GM19452 (cell line): ENCODE measurements around the gene LRFN2.

Experiments used
- ATAC-seq: cut with Tn5 transposase; IDR thresholded peaks from one replicate; pipeline ENCODE4 v1.9.1; 2021; ENCODE audit not compliant: unreplicated experiment

Gene LRFN2

DNA sequence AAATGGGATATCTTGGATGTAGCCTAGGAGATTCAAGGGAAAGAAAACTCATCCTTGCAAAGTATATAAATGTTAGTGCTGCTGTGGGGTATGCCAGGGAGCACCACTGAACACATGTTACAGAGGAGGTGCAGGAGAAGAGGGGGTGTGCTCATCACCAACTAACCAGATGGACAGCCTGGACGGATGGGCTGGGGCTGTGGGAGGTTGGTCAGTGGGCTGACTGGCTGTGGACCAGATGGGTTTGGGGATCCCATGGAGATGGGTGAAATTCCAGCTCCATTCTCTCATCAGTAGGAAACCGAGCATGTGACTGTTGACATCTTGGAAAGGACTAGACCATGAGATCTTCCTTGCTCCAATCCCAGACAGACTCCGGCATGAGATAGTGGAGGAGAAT lies 201.0 kb downstream of the LRFN2 start:
- no peak for ATAC-seq

- no peak for ATAC-seq
Observed at GRCh38 chr6:40383348-40384115, 203.6 kb downstream of the LRFN2 start.

DNA sequence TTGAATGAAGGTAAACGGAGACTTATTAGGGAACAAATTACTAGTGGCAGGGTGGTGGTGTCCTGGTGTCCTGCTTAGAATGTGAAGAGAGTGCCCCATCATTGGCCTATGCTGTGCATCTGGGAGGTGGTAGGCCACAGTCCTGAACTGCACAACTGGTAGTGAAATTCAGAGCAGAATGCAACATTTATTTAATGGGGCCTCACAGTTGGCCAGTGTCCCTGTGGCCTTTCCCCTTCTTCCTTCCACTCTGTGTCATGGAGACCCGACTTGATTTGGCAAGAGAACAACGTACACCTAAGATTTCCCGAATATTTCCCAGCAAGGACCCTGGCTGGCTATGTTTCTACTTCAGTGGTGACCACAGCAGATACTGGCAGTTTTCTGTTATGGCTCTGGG lies 206.9 kb downstream of the LRFN2 start:
- no peak for ATAC-seq

GRCh38 chr6:40379811-40380210 lies 207.4 kb downstream of the LRFN2 start:
- no peak for ATAC-seq

- ATAC-seq = no peak
Observed at GRCh38 chr6:40378725-40379074, 208.5 kb downstream of the LRFN2 start.

DNA sequence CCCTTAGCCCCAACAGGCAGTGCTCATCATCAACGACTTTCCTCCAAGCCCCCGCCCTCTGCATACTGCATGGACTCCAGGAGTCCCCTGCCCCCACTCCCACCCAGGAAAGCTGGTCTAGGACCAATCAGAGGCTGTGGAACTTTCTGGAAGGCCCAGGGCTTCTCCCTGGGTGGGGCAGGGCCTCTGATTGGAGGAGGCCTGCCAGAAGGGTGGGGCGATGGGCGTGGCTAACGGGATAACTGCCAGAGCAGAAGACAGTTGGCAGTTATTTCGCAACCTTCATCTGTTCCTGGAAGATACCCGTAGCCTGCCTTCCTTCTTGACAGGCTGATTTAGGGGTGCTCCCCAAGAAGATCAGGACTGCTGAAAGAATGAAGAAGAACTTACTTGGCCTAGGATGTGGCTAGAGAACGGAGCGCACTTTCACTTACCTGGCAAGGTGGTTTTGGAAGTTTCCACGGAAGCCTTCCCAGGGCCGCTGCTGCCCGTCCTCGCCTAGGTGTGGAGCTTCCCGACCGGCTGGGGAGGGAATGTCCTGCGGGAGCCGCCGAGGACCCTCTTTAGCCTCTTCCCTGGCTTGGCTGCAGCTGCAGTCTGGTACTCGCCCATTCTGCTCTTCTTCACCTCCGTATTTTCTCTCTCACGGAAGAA lies 209.0 kb downstream of the LRFN2 start:
- ATAC-seq = no peak

DNA sequence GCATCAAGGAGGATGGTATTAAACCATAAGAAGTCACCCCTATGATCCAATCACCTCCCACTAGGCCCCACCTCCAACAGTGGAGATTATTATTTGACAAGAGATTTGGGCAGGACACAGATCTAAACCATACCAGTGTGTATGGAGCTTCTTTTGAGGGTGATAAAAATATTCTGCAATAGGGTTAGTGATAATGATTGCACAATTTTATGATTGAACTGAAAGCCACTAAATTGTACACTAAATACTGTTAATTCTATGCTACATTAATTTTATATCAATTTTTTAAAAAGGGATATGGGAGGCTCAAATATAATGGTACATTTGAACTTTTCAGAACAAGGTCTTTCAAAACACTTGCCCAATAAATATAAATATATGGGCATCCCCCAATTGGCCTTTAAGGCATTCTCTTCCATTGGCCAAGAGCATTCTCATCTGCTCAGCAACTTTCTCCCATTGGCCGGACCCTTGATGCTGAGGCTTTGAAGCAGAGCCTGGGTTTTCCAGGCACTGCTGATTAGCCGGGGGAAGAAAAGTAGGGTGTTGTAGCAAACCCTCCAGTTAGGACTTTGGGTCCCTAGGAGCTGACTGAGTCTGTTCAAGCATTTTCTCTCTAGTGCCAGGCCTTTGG lies 209.9 kb downstream of the LRFN2 start:
- ATAC-seq = no peak

DNA sequence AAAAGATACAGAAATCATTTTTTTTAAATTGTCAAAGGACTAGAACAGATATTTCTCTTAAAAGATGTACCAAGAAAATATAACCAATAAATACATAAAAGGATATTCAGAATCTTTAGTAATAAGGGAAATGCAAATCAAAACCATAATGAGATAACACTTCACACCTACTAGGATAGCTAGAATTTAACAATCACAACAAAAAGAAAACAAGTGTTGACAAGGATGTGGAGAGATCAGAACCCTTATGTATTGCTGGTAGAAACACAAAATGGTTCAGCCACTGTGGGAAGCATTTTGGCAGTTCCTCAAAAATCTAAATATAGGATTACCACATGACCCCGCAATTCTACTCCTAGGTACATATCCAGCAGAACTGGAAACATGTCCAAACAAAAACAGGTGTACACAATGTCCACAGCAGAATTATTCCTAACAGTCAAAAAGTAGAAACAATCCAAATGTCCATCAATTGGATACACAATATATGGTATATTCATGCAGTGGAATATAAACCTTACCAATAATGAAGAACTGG lies 211.0 kb downstream of the LRFN2 start:
- ATAC-seq = no peak

DNA sequence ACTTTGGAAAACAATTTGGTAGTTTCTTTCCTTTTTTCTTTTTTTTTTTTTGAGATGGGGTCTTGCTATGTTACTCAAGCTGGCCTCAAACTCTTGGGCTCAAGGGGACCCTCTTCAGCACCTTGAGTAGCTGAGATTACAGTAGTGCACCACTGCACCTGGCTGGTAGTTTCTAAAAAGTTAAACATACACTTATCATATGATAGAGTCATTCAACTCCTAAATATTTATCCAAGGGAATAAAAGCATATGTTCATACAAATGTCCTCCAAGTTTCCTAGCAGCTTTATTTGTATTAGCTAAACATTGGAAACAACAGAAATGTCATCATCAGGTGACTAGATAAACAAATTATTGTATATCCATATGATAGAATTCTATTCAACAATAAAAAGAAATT lies 213.9 kb downstream of the LRFN2 start:
- ATAC-seq = no peak

- no peak for ATAC-seq
Observed at GRCh38 chr6:40371621-40372020, 215.5 kb downstream of the LRFN2 start.

GRCh38 chr6:40371095-40371494 lies 216.1 kb downstream of the LRFN2 start:
- ATAC-seq = no peak

DNA sequence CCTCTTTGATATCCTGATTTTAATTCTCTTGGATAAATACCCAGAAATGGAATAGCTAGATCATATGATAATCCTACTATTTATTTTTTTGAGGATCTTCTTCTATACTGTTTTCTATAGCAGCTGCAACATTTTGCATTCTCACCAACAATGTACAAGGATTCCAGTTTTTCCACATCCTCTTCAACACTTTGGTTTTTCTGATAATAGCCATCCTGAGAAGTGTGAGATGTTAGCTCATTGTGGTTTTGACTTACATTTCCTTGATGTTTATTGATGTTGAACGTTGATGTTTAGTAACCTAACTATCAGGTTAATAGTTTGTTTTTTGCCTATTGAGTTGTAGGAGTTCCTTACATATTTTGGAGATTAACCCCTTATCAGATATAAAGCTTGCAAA lies 217.3 kb downstream of the LRFN2 start:
- no peak for ATAC-seq

- ATAC-seq = no peak
Observed at GRCh38 chr6:40369042-40369441, 218.1 kb downstream of the LRFN2 start.

- ATAC-seq = no peak
Observed at GRCh38 chr6:40362859-40363258, 224.3 kb downstream of the LRFN2 start.

DNA sequence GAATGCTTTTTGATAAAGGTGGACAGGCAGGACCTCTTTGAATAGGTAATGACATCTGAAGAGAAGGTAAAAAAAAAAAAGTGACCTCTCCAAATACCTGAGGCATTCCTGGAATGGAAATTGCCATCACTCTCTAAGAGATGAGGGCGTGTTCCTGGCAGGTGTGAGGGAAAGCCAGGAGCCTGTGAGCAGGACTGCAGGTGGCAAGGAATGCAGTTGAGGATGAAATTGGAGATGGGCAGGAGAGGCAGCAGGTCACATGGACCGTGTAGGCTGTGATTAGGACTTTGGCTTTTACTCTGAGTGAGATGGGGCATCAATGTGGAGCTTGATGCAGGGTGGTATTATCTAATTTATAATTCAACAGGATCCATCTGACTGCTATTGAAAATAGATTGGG lies 227.4 kb downstream of the LRFN2 start:
- ATAC-seq = no peak

DNA sequence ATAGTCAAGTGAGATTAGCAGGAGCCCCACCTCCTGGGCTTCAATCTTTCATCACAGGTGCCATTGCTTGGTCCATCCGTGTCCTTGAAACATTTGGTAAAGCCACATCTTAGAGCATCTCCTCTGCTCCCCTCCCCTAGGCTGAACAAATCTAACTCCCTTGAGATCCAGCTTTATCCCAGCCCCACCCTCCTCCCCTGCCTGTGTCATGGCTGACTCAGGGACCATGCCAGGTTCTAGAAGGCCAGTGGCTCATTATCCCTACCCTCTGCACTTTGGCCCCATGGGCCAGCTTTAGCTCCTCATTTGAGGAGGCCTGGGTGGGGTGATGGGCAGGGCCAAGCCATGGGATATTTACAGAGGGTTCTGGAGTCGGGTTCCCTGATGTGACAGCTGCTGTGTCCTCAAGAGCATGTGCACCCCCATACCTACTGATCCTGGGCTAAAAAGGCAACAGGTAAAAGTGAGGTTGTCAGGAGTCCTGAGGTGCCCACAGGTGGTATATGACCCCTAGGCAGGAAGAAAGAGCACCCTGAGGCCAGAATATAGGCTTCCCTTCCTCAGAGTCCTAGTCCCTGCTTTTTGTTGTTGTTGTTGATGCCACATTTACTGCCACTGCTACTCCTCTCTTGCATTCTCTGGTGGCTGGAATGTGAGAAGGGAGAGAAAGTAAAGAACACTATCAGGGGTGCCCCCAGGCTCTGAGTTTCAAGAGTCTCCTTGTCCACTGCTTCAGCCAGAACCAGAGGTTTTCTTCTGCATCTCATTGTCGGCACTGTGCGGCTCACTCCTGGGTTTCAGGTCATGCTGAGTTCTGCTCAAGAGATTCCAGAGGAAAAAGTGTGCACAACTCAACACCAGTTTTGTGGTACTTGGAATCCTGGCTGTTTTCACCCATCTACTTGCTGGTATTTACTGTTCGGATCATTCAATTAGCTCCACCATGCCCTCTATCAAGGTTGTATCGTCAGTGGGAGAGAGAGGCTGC lies 228.4 kb downstream of the LRFN2 start:
- ATAC-seq = no peak

GRCh38 chr6:40356242-40356910 lies 230.8 kb downstream of the LRFN2 start:
- no peak for ATAC-seq

DNA sequence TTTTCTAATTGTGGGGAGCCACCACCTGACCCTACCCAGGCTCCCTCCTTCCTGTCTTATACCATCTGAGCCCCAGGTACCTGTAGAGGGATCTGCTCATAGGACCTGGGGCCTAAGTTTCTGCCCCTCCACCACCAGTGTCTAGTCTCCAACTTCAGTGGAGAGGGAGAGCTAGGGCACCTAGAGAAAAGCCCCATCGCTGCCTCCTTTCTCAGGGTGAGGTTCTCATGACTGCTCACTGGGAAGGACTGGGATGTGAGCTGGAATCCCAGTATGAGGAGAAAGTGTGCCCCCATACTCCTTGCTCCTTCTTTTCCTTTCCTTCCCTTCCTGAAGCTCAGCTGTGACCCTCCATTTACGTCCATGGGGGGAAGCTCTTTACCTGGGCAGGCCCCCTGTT lies 231.6 kb downstream of the LRFN2 start:
- no peak for ATAC-seq

GRCh38 chr6:40355066-40355465 lies 232.1 kb downstream of the LRFN2 start:
- ATAC-seq = no peak

DNA sequence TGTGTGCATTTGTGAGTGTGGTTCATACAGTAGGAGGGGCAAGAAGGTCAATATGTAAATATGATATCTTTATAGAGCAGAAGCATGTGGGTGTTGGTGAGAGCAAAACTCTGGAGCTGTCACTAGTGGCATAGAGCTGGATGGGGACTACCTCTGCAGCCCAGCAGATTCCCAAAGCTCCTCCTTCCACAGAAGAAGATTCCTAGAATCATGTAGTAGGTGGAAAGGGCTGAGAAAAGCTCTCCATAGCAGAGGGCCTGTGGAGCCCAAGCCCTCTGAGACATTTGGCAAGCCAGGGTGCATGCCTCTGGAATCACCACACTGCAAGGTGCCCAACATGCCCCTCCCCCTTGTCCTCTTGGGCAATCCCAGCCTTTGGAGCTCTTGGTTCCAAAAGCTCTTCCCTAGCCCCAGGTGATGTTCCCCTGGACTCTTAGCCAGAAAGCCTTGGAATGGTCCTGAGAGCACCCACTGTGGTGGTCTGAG lies 233.2 kb downstream of the LRFN2 start:
- ATAC-seq = no peak
